Kidney (tissue), 14 donors: ENCODE measurements around the gene DDAH2. TPM values are rescaled to one million over a fixed set of nuclear protein-coding genes. Genes with fewer than 3 reads are reported as not detected.

Experiments
- DNase-seq, 5 donors: peaks; one replicate each; pipeline ENCODE4 v3.0.0-alpha.2; 2013 to 2020
- FAIRE-seq: peaks from 2 replicates; lab custom pipeline; 2012; peaks lifted over from hg19 to GRCh38; lab: Jason Lieb, UNC
- H3K27ac ChIP-seq, 2 donors: one replicate each; pipeline ENCODE4 v1.7.0; 2013; ENCODE audit warnings: low read depth in 2 of 2, low read length in 2 of 2, inconsistent platforms in 1 of 2
- H3K27me3 ChIP-seq: one replicate; pipeline ENCODE4 v1.7.1; 2013; ENCODE audit warnings: low read length, inconsistent platforms; ENCODE audit not compliant: control insufficient read depth, insufficient read depth
- H3K36me3 ChIP-seq, 3 donors: one replicate each; pipeline versions ENCODE4 v1.7.0 to v1.7.1; 2013; ENCODE audit warnings: low read length in 3 of 3, control low read depth in 1 of 3, inconsistent platforms in 1 of 3; ENCODE audit not compliant: insufficient read depth in 3 of 3, control insufficient read depth in 2 of 3
- H3K4me1 ChIP-seq, 3 donors: one replicate each; pipeline versions ENCODE4 v1.7.0 to v1.7.1; 2013; ENCODE audit warnings: low read length in 3 of 3, inconsistent platforms in 1 of 3, low read depth in 1 of 3; ENCODE audit not compliant: control insufficient read depth in 2 of 3, insufficient read depth in 2 of 3
- H3K4me3 ChIP-seq, 3 donors: one replicate each; pipeline versions ENCODE4 v1.7.0 to v1.8.1; 2013; ENCODE audit warnings: low read length in 3 of 3, control low read depth in 1 of 3, inconsistent platforms in 1 of 3
- H3K9ac ChIP-seq, 3 donors: one replicate each; pipeline versions ENCODE4 v1.7.0 to v1.7.1; 2013; ENCODE audit warnings: low read length in 3 of 3, control low read depth in 1 of 3, inconsistent platforms in 1 of 3
- H3K9me3 ChIP-seq, 3 donors: one replicate each; pipeline versions ENCODE4 v1.7.0 to v1.7.1; 2013; ENCODE audit warnings: low read length in 3 of 3, control low read depth in 1 of 3, inconsistent platforms in 1 of 3; ENCODE audit not compliant: control insufficient read depth in 2 of 3, insufficient read depth in 1 of 3
- intact Hi-C: fragments of 100-400 bp; cut with DNase I; formaldehyde crosslinking; loops from one replicate; pipeline ENCODE4 v1.11.1; 2022
- polyA plus RNA-seq: library from polyadenylated mRNA; stranded (reverse); fragments of 350-450 nt; fragmentation: Illumina TruSeq; extraction: RNeasy Lipid Tissue Mini Kit (QIAGEN cat#74804); gene quantifications from one replicate; pipeline ENCODE4 v1.2.3, GENCODE V29; 2014; ENCODE audit warnings: low read depth, low replicate concordance; ENCODE audit not compliant: insufficient read depth
- total RNA-seq: library from RNA; stranded (reverse); fragmentation: NEBNext Ultra II Directional; extraction: Animal tissue kit (Norgen Biotek cat#: 25700); gene quantifications from one replicate; pipeline ENCODE4 v1.2.1, GENCODE V29; 2021
- TF ChIP-seq, protein P1 (sequence below): IDR thresholded peaks from 3 replicates; pipeline ENCODE4 v1.5.1; 2012; ENCODE audit warnings: mild to moderate bottlenecking, moderate library complexity, borderline replicate concordance; ENCODE audit not compliant: insufficient read depth; ENCODE audit errors: extremely low read depth
- donor health status: control.
- donor health status: control.
- donor health status: control.
- donor health status: control.
- donor health status: control.
- donor health status: DM: yes; HTN: yes; CAD: no.
- donor health status: Normal renal cell carcinoma (clear cell type).

DDAH2 gene
- total and polyA plus RNA-seq, 2 donors from 2014 or later, result 98.9 to 147 TPM

GRCh38 chr6:31721351-31722020 is 7.6 kb downstream of the DDAH2 start, which contains the start of gene LY6G6C:
Gene LY6G6C (minus strand): TSS chr6:31721746. CDS start chr6:31721679, 67 bp downstream.
- FAIRE-seq, result no peak
- no peaks in the 10 kb centered on the region for H3K4me1 ChIP-seq
- intact Hi-C loops, result no loop called here

GRCh38 chr6:31720196-31720770 is 8.8 kb downstream of the DDAH2 start:
- Histone ChIP-seq H3K9me3 (no peaks in the 10 kb centered on the region), H3K27ac (no peak overlapping the region), H3K9ac (no peak overlapping the region), H3K27me3 (no peaks in the 10 kb centered on the region), H3K36me3 (no peaks in the 10 kb centered on the region), H3K4me3 (no peak overlapping the region), H3K4me1 (no peaks in the 10 kb centered on the region)
- TF ChIP-seq, protein P1, sequence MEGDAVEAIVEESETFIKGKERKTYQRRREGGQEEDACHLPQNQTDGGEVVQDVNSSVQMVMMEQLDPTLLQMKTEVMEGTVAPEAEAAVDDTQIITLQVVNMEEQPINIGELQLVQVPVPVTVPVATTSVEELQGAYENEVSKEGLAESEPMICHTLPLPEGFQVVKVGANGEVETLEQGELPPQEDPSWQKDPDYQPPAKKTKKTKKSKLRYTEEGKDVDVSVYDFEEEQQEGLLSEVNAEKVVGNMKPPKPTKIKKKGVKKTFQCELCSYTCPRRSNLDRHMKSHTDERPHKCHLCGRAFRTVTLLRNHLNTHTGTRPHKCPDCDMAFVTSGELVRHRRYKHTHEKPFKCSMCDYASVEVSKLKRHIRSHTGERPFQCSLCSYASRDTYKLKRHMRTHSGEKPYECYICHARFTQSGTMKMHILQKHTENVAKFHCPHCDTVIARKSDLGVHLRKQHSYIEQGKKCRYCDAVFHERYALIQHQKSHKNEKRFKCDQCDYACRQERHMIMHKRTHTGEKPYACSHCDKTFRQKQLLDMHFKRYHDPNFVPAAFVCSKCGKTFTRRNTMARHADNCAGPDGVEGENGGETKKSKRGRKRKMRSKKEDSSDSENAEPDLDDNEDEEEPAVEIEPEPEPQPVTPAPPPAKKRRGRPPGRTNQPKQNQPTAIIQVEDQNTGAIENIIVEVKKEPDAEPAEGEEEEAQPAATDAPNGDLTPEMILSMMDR, result no peak
- DNase-seq (no peak), FAIRE-seq (no peak)
- intact Hi-C loops, result no loop called here

More at GRCh38 chr6:31721351-31722020, 7.6 kb downstream of the DDAH2 start, which contains the start of gene LY6G6C:
- Histone ChIP-seq H3K9ac (no peak within 1 kb of the TSS), H3K36me3 (peaks cover under 1 to 8% (median under 1%) of the 10 kb centered on the region in 3 donors), H3K27ac (no peak within 1 kb of the TSS), H3K4me3 (no peak within 1 kb of the TSS), H3K9me3 (no peaks in the 10 kb centered on the region), H3K27me3 (no peaks in the 10 kb centered on the region)
- TF ChIP-seq, protein P1, result no peak
- peak in 1 of 5 donors; percentile 6 for DNase-seq

DNA sequence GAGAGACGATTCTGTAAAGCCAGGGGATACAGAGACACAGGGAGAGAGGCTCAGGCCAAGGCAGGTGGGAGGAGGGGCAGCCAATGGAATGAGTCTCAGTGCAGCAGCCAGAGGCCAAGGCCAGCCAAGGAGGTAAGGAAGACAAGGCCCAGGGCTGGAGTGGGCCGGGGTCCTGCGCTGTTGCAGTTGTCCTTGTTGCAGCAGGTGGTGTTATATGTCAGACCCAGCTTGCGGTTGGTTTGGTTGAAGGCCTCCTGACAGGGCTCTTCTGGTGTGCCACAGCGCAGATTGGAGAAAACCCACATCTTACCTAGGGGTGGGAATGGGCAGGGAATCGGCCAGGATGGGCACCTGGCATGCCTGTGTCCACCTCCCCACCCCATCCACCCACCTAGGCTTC is 10.1 kb downstream of the DDAH2 start:
- H3K4me3 ChIP-seq, result no peak overlapping the region
- H3K9ac ChIP-seq, result no peak overlapping the region
- H3K4me1 ChIP-seq, result no peaks in the 10 kb centered on the region
- TF ChIP-seq, protein P1, result no peak
- intact Hi-C loops, result no loop called here
- no peaks in the 10 kb centered on the region for H3K27me3 ChIP-seq
- no peaks in the 10 kb centered on the region for H3K36me3 ChIP-seq
- FAIRE-seq, result no peak
- no peak for DNase-seq
- H3K27ac ChIP-seq, result no peak overlapping the region
- H3K9me3 ChIP-seq, result no peaks in the 10 kb centered on the region
